ENCODE measurements around the gene GALNT7. TPM values are rescaled to one million over a fixed set of nuclear protein-coding genes. Genes with fewer than 3 reads are reported as not detected.

GALNT7 gene
- total RNA-seq, 1 experiment from 2014 or later, result 51.6 TPM

GRCh38 chr4:173272996-173273395 is 104.4 kb downstream of the GALNT7 start:
- Mint-ChIP-seq H3K9me3 (ENCODE audit: low read depth, unreplicated experiment) (peaks cover 3% of the 10 kb centered on the region), H3K27ac (ENCODE audit: unreplicated experiment) (no peak overlapping the region), H3K4me3 (ENCODE audit: low read depth, unreplicated experiment) (no peak overlapping the region), H3K27me3 (ENCODE audit: unreplicated experiment) (no peaks in the 10 kb centered on the region), H3K4me1 (ENCODE audit: low read depth, unreplicated experiment) (no peaks in the 10 kb centered on the region), H3K36me3 (ENCODE audit: insufficient read depth, unreplicated experiment) (peaks cover 9% of the 10 kb centered on the region)
- no peak for TF ChIP-seq CTCF (IDR thresholded peaks at IDR 0.05; ENCODE audit: unreplicated experiment)
- no peak for DNase-seq
- intact Hi-C loops (cut with micrococcal nuclease; ENCODE audit: unreplicated experiment), result no loop called here
- CTCF ChIA-PET, result no interaction called here
- BruUV-seq (replicated peaks), result no TSS peak

GRCh38 chr4:173273941-173274340 is 105.3 kb downstream of the GALNT7 start:
- Mint-ChIP-seq H3K9me3 (ENCODE audit: low read depth, unreplicated experiment) (peaks cover 3% of the 10 kb centered on the region), H3K27ac (ENCODE audit: unreplicated experiment) (no peak overlapping the region), H3K36me3 (ENCODE audit: insufficient read depth, unreplicated experiment) (peaks cover 9% of the 10 kb centered on the region), H3K4me3 (ENCODE audit: low read depth, unreplicated experiment) (no peak overlapping the region), H3K4me1 (ENCODE audit: low read depth, unreplicated experiment) (no peaks in the 10 kb centered on the region), H3K27me3 (ENCODE audit: unreplicated experiment) (no peaks in the 10 kb centered on the region)
- CTCF ChIA-PET, result no interaction called here
- no peak for DNase-seq
- BruUV-seq (replicated peaks), result no TSS peak
- TF ChIP-seq CTCF (IDR thresholded peaks at IDR 0.05; ENCODE audit: unreplicated experiment), result no peak
- intact Hi-C loops (cut with micrococcal nuclease; ENCODE audit: unreplicated experiment), result no loop called here

GRCh38 chr4:173274744-173275143 is 106.1 kb downstream of the GALNT7 start:
- Mint-ChIP-seq H3K4me3 (ENCODE audit: low read depth, unreplicated experiment) (no peak overlapping the region), H3K36me3 (ENCODE audit: insufficient read depth, unreplicated experiment) (peaks cover under 1% of the 10 kb centered on the region), H3K9me3 (ENCODE audit: low read depth, unreplicated experiment) (peaks cover 3% of the 10 kb centered on the region), H3K4me1 (ENCODE audit: low read depth, unreplicated experiment) (no peaks in the 10 kb centered on the region), H3K27ac (ENCODE audit: unreplicated experiment) (no peak overlapping the region), H3K27me3 (ENCODE audit: unreplicated experiment) (no peaks in the 10 kb centered on the region)
- no peak for TF ChIP-seq CTCF (IDR thresholded peaks at IDR 0.05; ENCODE audit: unreplicated experiment)
- no TSS peak for BruUV-seq (replicated peaks)
- CTCF ChIA-PET, result no interaction called here
- no peak for DNase-seq
- intact Hi-C loops (cut with micrococcal nuclease; ENCODE audit: unreplicated experiment), result no loop called here

GRCh38 chr4:173275150-173275549 is 106.5 kb downstream of the GALNT7 start:
- Mint-ChIP-seq H3K27me3 (ENCODE audit: unreplicated experiment) (no peaks in the 10 kb centered on the region), H3K4me3 (ENCODE audit: low read depth, unreplicated experiment) (no peak overlapping the region), H3K36me3 (ENCODE audit: insufficient read depth, unreplicated experiment) (no peaks in the 10 kb centered on the region), H3K27ac (ENCODE audit: unreplicated experiment) (no peak overlapping the region), H3K4me1 (ENCODE audit: low read depth, unreplicated experiment) (no peaks in the 10 kb centered on the region), H3K9me3 (ENCODE audit: low read depth, unreplicated experiment) (peaks cover 3% of the 10 kb centered on the region)
- CTCF ChIA-PET, result no interaction called here
- TF ChIP-seq CTCF (IDR thresholded peaks at IDR 0.05; ENCODE audit: unreplicated experiment), result no peak
- intact Hi-C loops (cut with micrococcal nuclease; ENCODE audit: unreplicated experiment), result no loop called here
- DNase-seq, result no peak
- BruUV-seq (replicated peaks), result no TSS peak

GRCh38 chr4:173277340-173277739 is 108.7 kb downstream of the GALNT7 start:
- Mint-ChIP-seq H3K4me3 (ENCODE audit: low read depth, unreplicated experiment) (no peak overlapping the region), H3K9me3 (ENCODE audit: low read depth, unreplicated experiment) (peaks cover 3% of the 10 kb centered on the region), H3K27ac (ENCODE audit: unreplicated experiment) (no peak overlapping the region), H3K27me3 (ENCODE audit: unreplicated experiment) (no peaks in the 10 kb centered on the region), H3K36me3 (ENCODE audit: insufficient read depth, unreplicated experiment) (no peaks in the 10 kb centered on the region), H3K4me1 (ENCODE audit: low read depth, unreplicated experiment) (no peaks in the 10 kb centered on the region)
- no TSS peak for BruUV-seq (replicated peaks)
- DNase-seq, result no peak
- CTCF ChIA-PET, result no interaction called here
- TF ChIP-seq CTCF (IDR thresholded peaks at IDR 0.05; ENCODE audit: unreplicated experiment), result no peak
- intact Hi-C loops (cut with micrococcal nuclease; ENCODE audit: unreplicated experiment), result no loop called here

Data from Calu3 (cell line).